Ectodermal cell (in vitro differentiated cells): ENCODE results near the gene RSRC1.
"Not testable (repeated sequence)": the region's sequence is repeated elsewhere in the genome, so short reads cannot be mapped to it uniquely, and the experiment has no call there.

Experiments used
- H3K27ac ChIP-seq: 2 replicates; pipeline ENCODE4 v1.7.0; 2013; ENCODE audit warnings: mild to moderate bottlenecking, low read depth, low read length; ENCODE audit not compliant: insufficient read depth, poor library complexity, severe bottlenecking
- H3K27me3 ChIP-seq: 2 replicates; pipeline ENCODE4 v1.7.0; 2013; ENCODE audit warnings: mild to moderate bottlenecking, low read length; ENCODE audit not compliant: insufficient read depth, control insufficient read depth, poor library complexity, severe bottlenecking
- H3K36me3 ChIP-seq: one replicate; pipeline ENCODE4 v1.7.0; 2013; ENCODE audit warnings: low read length; ENCODE audit not compliant: control insufficient read depth, insufficient read depth
- H3K4me1 ChIP-seq: one replicate; pipeline ENCODE4 v1.7.0; 2013; ENCODE audit warnings: low read length; ENCODE audit not compliant: control insufficient read depth, insufficient read depth
- H3K4me3 ChIP-seq: 2 replicates; pipeline ENCODE4 v1.7.0; 2013; ENCODE audit warnings: low read depth, low read length, control low read depth; ENCODE audit not compliant: insufficient read depth
- H3K9me3 ChIP-seq: 2 replicates; pipeline ENCODE4 v1.7.0; 2013; ENCODE audit warnings: mild to moderate bottlenecking, low read length, moderate library complexity; ENCODE audit not compliant: control insufficient read depth
- WGBS, 2 experiments: methylation state at CpG; one replicate each; pipeline ENCODE4 v1.1.7; 2013; ENCODE audit warnings: missing lambda C conversion rate in 2 of 2; 5-methylcytosine and 5-hydroxymethylcytosine counted together

Gene RSRC1

GRCh38 chr3:158308236-158308928 is 198.5 kb downstream of the RSRC1 start:
- Histone ChIP-seq H3K9me3 (no peaks in the 10 kb centered on the region), H3K4me3 (no peak overlapping the region), H3K4me1 (no peaks in the 10 kb centered on the region), H3K27me3 (no peaks in the 10 kb centered on the region), H3K27ac (no peak overlapping the region), H3K36me3 (no peaks in the 10 kb centered on the region)
- 95 to 96% methylated on average over 8 of the region's 8 CpGs for whole genome bisulfite sequencing, 2 experiments

GRCh38 chr3:158312560-158313141 is 202.8 kb downstream of the RSRC1 start:
- H3K9me3 ChIP-seq = no peaks in the 10 kb centered on the region
- no peaks in the 10 kb centered on the region for H3K36me3 ChIP-seq
- no peak overlapping the region for H3K4me3 ChIP-seq
- no peaks in the 10 kb centered on the region for H3K27me3 ChIP-seq
- H3K27ac ChIP-seq = no peak overlapping the region
- no peaks in the 10 kb centered on the region for H3K4me1 ChIP-seq

- H3K27me3 ChIP-seq = no peaks in the 10 kb centered on the region
- 25% methylated on average over 1 of the region's 3 CpGs; no CpG with 5 or more reads in 1 of the 2 experiments for WGBS, 2 experiments
Observed at GRCh38 chr3:158313338-158313927, 203.5 kb downstream of the RSRC1 start.

GRCh38 chr3:158314426-158315357 is 204.8 kb downstream of the RSRC1 start:
- 91 to 94% methylated on average over 5 to 6 of the region's 6 CpGs for WGBS, 2 experiments
- Histone ChIP-seq H3K9me3 (no peaks in the 10 kb centered on the region), H3K27ac (no peak overlapping the region), H3K4me3 (no peak overlapping the region), H3K27me3 (no peaks in the 10 kb centered on the region), H3K36me3 (no peaks in the 10 kb centered on the region), H3K4me1 (no peaks in the 10 kb centered on the region)

More at GRCh38 chr3:158313338-158313927, 203.5 kb downstream of the RSRC1 start:
- Histone ChIP-seq H3K9me3 (no peaks in the 10 kb centered on the region), H3K4me1 (no peaks in the 10 kb centered on the region), H3K36me3 (no peaks in the 10 kb centered on the region), H3K27ac (no peak overlapping the region), H3K4me3 (no peak overlapping the region)

GRCh38 chr3:158329696-158330441 is 220.0 kb downstream of the RSRC1 start:
- not testable (repeated sequence) for H3K27ac ChIP-seq

GRCh38 chr3:158330870-158331269 is 221.0 kb downstream of the RSRC1 start:
- no peaks in the 10 kb centered on the region for H3K4me1 ChIP-seq
- H3K27me3 ChIP-seq = no peaks in the 10 kb centered on the region
- no peak overlapping the region for H3K27ac ChIP-seq
- H3K36me3 ChIP-seq = no peaks in the 10 kb centered on the region
- no peaks in the 10 kb centered on the region for H3K9me3 ChIP-seq
- H3K4me3 ChIP-seq = no peak overlapping the region
- WGBS, 2 experiments = 78 to 86% methylated on average over 1 of the region's 1 CpG

More at GRCh38 chr3:158329696-158330441, 220.0 kb downstream of the RSRC1 start:
- H3K4me3 ChIP-seq, H3K4me1 ChIP-seq, H3K9me3 ChIP-seq, H3K36me3 ChIP-seq, H3K27me3 ChIP-seq: not testable (repeated sequence)
- WGBS, 2 experiments = 72 to 74% methylated on average over 20 to 21 of the region's 21 CpGs

GRCh38 chr3:158333736-158334135 is 223.8 kb downstream of the RSRC1 start:
- 89 to 100% methylated on average over 1 of the region's 1 CpG for WGBS, 2 experiments
- Histone ChIP-seq H3K4me1 (no peaks in the 10 kb centered on the region), H3K4me3 (no peak overlapping the region), H3K27me3 (no peaks in the 10 kb centered on the region), H3K9me3 (no peaks in the 10 kb centered on the region), H3K36me3 (no peaks in the 10 kb centered on the region), H3K27ac (no peak overlapping the region)

- Histone ChIP-seq H3K4me1 (no peaks in the 10 kb centered on the region), H3K36me3 (no peaks in the 10 kb centered on the region), H3K9me3 (no peaks in the 10 kb centered on the region), H3K27ac (no peak overlapping the region), H3K27me3 (no peaks in the 10 kb centered on the region), H3K4me3 (no peak overlapping the region)
- 90 to 94% methylated on average over 7 of the region's 7 CpGs for WGBS, 2 experiments
Observed at GRCh38 chr3:158337110-158337509, 227.2 kb downstream of the RSRC1 start.

- Histone ChIP-seq H3K9me3 (no peaks in the 10 kb centered on the region), H3K36me3 (no peaks in the 10 kb centered on the region), H3K27me3 (no peaks in the 10 kb centered on the region), H3K27ac (no peak overlapping the region), H3K4me1 (no peaks in the 10 kb centered on the region), H3K4me3 (no peak overlapping the region)
Observed at GRCh38 chr3:158339638-158340037, 229.7 kb downstream of the RSRC1 start.
